DOHH2 (cell line): ENCODE measurements around the gene KLHL6.
"Not testable (repeated sequence)": the region's sequence is repeated elsewhere in the genome, so short reads cannot be mapped to it uniquely, and the experiment has no call there.

Source experiments
- H3F3A ChIP-seq: fragments of 200-600 bp; sonication (generic), shearing (Covaris generic); 2 replicates; pipeline ENCODE4 v1.6.0; 2016; ENCODE audit warnings: antibody characterized with exemption, mild to moderate bottlenecking; ENCODE audit not compliant: control insufficient read depth, insufficient read depth
- H3K27ac ChIP-seq: fragments of 200-600 bp; sonication (generic); 2 replicates; pipeline ENCODE4 v1.5.1; 2014; ENCODE audit warnings: low read depth, mild to moderate bottlenecking, low read length, moderate library complexity
- H3K27me3 ChIP-seq: fragments of 200-600 bp; sonication (generic); 2 replicates; pipeline ENCODE4 v1.6.1; 2014; ENCODE audit warnings: mild to moderate bottlenecking, low read length, mixed read lengths; ENCODE audit not compliant: control insufficient read depth
- H3K36me3 ChIP-seq: fragments of 200-600 bp; sonication (generic); 2 replicates; pipeline ENCODE4 v1.6.1; 2014; ENCODE audit warnings: mild to moderate bottlenecking, low read length, moderate library complexity, mixed read lengths; ENCODE audit not compliant: control insufficient read depth
- H3K4me1 ChIP-seq: fragments of 200-600 bp; sonication (generic); 2 replicates; pipeline ENCODE4 v1.6.1; 2014; ENCODE audit warnings: mild to moderate bottlenecking, low read length, mixed read lengths; ENCODE audit not compliant: control insufficient read depth
- H3K4me2 ChIP-seq: fragments of 200-600 bp; sonication (generic); 2 replicates; pipeline ENCODE4 v1.6.0; 2014; ENCODE audit warnings: mild to moderate bottlenecking, low read length, moderate library complexity
- H3K4me3 ChIP-seq: fragments of 200-600 bp; sonication (generic); 2 replicates; pipeline ENCODE4 v1.5.1; 2014; ENCODE audit warnings: mild to moderate bottlenecking, low read length, mixed read lengths
- H3K79me2 ChIP-seq: fragments of 200-600 bp; sonication (generic); 2 replicates; pipeline ENCODE4 v1.6.1; 2014; ENCODE audit warnings: mild to moderate bottlenecking, low read length, mixed read lengths; ENCODE audit not compliant: control insufficient read depth
- H3K9me2 ChIP-seq: fragments of 200-600 bp; sonication (generic); replicated peaks from 2 replicates; pipeline ENCODE4 v1.6.1; 2014; ENCODE audit warnings: mild to moderate bottlenecking, low read length, mixed read lengths; ENCODE audit not compliant: control insufficient read depth
- H3K9me3 ChIP-seq: fragments of 200-600 bp; sonication (generic); 2 replicates; pipeline ENCODE4 v1.6.1; 2014; ENCODE audit warnings: antibody characterized with exemption, low read length, mixed read lengths; ENCODE audit not compliant: control insufficient read depth, insufficient read depth
- H4K20me1 ChIP-seq: fragments of 200-600 bp; sonication (generic); 2 replicates; pipeline ENCODE4 v1.6.0; 2014; ENCODE audit warnings: low read depth, mild to moderate bottlenecking, antibody characterized with exemption, low read length, moderate library complexity; ENCODE audit not compliant: control insufficient read depth, insufficient read depth
- EZH2phosphoT487 ChIP-seq: fragments of 200-600 bp; sonication (generic); IDR thresholded peaks from 2 replicates; pipeline ENCODE4 v1.6.1; 2017; ENCODE audit warnings: borderline replicate concordance, mild to moderate bottlenecking, antibody characterized with exemption, low read length, moderate library complexity, mixed read lengths
- TF ChIP-seq, protein P1 (sequence below): fragments of 200-600 bp; sonication (generic); IDR thresholded peaks from one replicate; pipeline ENCODE4 v1.5.1; 2014; ENCODE audit warnings: antibody characterized with exemption, mild to moderate bottlenecking, low read depth, low read length; ENCODE audit not compliant: poor library complexity, severe bottlenecking

Gene KLHL6

DNA sequence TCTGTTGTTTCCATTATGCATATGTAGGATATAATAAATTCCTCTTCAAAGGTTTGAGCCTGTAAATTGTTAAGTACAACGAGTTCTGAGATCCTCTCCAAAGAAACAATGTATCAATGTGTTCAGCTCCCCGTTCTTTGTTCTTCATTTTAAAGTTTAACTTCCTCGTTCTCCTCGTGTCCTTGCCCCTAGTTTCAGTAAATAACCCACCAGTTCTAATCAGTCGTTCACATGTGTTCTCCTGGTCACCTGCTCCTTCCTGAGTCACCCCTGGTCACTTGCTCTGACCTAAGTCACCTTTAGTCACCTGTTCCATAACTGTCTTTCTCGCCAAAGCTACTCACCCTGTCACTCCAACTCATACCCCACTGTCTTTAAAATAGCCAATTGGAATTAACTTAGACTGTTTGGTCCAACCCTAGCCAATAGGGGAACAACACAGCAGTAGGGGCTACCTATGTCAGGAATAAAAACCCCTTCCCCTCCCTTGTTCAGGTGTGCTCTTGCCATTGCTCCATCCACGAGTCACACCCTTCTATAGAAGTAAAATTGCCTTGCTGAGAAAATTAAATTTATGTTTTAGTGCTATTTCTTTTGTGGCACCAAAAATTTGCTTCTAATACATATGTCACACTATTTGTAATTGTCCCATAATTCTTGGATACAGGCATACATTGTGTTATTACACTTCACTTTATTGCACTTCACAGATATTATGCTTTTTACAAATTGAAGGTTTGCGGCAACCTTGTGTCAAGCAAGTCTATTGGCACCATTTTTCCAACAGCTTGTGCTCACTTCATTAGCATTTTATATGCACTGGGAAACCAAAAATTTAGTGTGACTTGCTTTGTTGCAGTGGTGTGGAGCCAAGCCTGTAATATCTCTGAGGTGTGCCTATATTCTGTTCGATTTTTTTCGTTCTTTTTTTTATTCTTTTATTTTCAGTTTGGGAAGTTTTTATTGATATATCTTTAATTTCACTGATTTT, 111.8 kb downstream of the KLHL6 start:
- H3K27me3 ChIP-seq, result no peaks in the 10 kb centered on the region
- TF ChIP-seq, protein P1, sequence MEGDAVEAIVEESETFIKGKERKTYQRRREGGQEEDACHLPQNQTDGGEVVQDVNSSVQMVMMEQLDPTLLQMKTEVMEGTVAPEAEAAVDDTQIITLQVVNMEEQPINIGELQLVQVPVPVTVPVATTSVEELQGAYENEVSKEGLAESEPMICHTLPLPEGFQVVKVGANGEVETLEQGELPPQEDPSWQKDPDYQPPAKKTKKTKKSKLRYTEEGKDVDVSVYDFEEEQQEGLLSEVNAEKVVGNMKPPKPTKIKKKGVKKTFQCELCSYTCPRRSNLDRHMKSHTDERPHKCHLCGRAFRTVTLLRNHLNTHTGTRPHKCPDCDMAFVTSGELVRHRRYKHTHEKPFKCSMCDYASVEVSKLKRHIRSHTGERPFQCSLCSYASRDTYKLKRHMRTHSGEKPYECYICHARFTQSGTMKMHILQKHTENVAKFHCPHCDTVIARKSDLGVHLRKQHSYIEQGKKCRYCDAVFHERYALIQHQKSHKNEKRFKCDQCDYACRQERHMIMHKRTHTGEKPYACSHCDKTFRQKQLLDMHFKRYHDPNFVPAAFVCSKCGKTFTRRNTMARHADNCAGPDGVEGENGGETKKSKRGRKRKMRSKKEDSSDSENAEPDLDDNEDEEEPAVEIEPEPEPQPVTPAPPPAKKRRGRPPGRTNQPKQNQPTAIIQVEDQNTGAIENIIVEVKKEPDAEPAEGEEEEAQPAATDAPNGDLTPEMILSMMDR, result no peak
- TF ChIP-seq EZH2phosphoT487, result no peak

DNA sequence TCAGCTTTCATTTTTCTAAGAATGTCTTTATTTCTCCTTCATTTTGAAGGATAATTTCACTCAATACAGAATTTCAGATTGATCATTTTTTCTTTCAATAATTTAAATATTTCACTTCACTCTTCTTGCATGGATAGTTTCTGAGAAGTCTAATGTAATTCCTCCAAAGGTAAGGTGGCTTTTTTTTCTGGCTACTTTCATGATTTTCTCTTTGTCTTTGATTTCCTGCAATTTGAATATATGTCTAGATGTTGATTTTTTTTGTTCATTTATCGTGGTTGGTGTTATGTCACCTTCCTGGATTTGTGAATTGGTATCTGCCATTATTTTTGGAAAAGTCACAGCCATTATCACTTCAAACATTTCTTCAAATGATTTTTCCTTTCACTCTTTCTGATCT, 112.5 kb downstream of the KLHL6 start:
- no peak overlapping the region for H3K4me2 ChIP-seq
- no peak overlapping the region for H3K4me3 ChIP-seq
- H3F3A ChIP-seq, result peaks cover 2% of the 10 kb centered on the region; the same call in 1 of the 2 replicates
- no peaks in the 10 kb centered on the region for H4K20me1 ChIP-seq
- no peaks in the 10 kb centered on the region for H3K79me2 ChIP-seq
- no peaks in the 10 kb centered on the region for H3K9me2 ChIP-seq
- H3K4me1 ChIP-seq, result peaks cover 1% of the 10 kb centered on the region
- no peak for TF ChIP-seq EZH2phosphoT487
- TF ChIP-seq, protein P1, result no peak
- H3K27me3 ChIP-seq, result no peaks in the 10 kb centered on the region
- peaks cover 18% of the 10 kb centered on the region for H3K9me3 ChIP-seq
- no peak overlapping the region for H3K27ac ChIP-seq
- H3K36me3 ChIP-seq, result no peaks in the 10 kb centered on the region

More for the DNA sequence above, 111.8 kb downstream of the KLHL6 start:
- Histone ChIP-seq H3K4me1 (peaks cover 8% of the 10 kb centered on the region), H3K36me3 (no peaks in the 10 kb centered on the region), H3K4me3 (no peak overlapping the region), H3K9me3 (peaks cover 18% of the 10 kb centered on the region), H3K9me2 (no peaks in the 10 kb centered on the region), H3K27ac (no peak overlapping the region), H4K20me1 (no peaks in the 10 kb centered on the region), H3K79me2 (peaks cover 6% of the 10 kb centered on the region), H3F3A (peaks cover 2% of the 10 kb centered on the region; the same call in 1 of the 2 replicates), H3K4me2 (no peak overlapping the region)

DNA sequence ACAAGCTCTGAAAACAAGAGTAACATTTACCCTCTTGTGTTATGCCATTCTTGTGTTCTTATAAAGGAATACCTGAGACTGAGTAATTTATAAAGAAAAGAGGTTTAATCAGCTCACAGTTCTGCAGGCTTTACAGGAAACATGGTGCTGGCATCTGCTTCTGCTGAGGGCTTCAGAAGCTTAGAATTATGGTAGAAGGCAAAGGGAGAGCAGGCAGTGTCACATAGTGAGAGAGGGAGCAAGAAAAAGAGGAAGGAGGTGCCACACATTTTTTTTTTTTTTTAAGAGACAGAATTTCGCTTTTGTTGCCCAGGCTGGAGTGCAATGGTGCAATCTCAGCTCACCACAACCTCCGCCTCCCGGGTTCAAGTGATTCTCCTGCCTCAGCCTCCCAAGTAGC, 115.0 kb downstream of the KLHL6 start:
- H3F3A ChIP-seq, H3K4me1 ChIP-seq, H3K27me3 ChIP-seq, H3K9me2 ChIP-seq, H3K4me2 ChIP-seq, H3K27ac ChIP-seq, H4K20me1 ChIP-seq, H3K36me3 ChIP-seq, H3K79me2 ChIP-seq, H3K4me3 ChIP-seq: not testable (repeated sequence)
- peaks cover 18% of the 10 kb centered on the region for H3K9me3 ChIP-seq

DNA sequence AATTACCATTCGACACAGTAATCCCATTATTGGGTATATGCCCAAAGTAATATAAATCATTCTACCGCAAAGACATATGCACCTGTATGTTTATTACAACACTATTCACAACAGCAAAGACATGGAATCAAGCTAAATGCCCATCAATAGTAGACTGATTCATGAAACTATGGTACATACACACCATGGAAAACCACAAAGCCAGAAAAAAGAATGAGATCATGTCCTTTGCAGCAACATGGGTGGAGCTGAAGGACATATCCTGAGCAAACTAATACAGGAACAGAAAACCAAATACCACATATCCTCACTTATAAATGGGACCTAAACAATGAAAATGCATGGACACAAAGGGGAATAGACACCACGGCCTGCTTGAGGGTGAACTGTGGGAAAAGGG, 116.0 kb downstream of the KLHL6 start:
- TF ChIP-seq, protein P1, result no peak
- no peak for TF ChIP-seq EZH2phosphoT487
- no peaks in the 10 kb centered on the region for H3K9me2 ChIP-seq
- H3K4me2 ChIP-seq, result no peak overlapping the region
- no peaks in the 10 kb centered on the region for H4K20me1 ChIP-seq
- no peak overlapping the region for H3K27ac ChIP-seq
- H3F3A ChIP-seq, result no peaks in the 10 kb centered on the region
- no peak overlapping the region for H3K4me3 ChIP-seq
- H3K36me3 ChIP-seq, result no peaks in the 10 kb centered on the region
- peaks cover 18% of the 10 kb centered on the region for H3K9me3 ChIP-seq
- H3K4me1 ChIP-seq, result peaks cover 11% of the 10 kb centered on the region
- H3K27me3 ChIP-seq, result no peaks in the 10 kb centered on the region
- H3K79me2 ChIP-seq, result no peaks in the 10 kb centered on the region
